Vagina (tissue), 2 donors: ENCODE data around the gene TTLL4. TPM values are rescaled to one million over a fixed set of nuclear protein-coding genes. Genes with fewer than 3 reads are reported as not detected.
"Not testable (repeated sequence)": the region's sequence is repeated elsewhere in the genome, so short reads cannot be mapped to it uniquely, and the experiment has no call there.

ENCODE experiments used
- DNase-seq, 2 donors: peaks; one replicate each; pipeline ENCODE4 v3.0.0-alpha.2; 2017; ENCODE audit errors: extremely low spot score in 2 of 2
- H3K27ac ChIP-seq: fragments of 200-600 bp; sonication (generic); one replicate; pipeline ENCODE4 v1.5.1; 2019
- H3K27me3 ChIP-seq: fragments of 200-600 bp; sonication (generic); one replicate; pipeline ENCODE4 v1.5.1; 2019
- H3K36me3 ChIP-seq, 2 donors: fragments of 200-600 bp; sonication (generic); one replicate each; pipeline ENCODE4 v1.5.1; 2017 to 2019
- H3K4me1 ChIP-seq: fragments of 200-600 bp; sonication (generic); one replicate; pipeline ENCODE4 v1.5.1; 2019
- H3K4me3 ChIP-seq, 2 donors: fragments of 200-600 bp; sonication (generic); 1 replicate in 1 of 2; 2 replicates in 1 of 2; pipeline ENCODE4 v1.5.1; 2016 to 2019
- H3K9me3 ChIP-seq: fragments of 200-600 bp; sonication (generic); one replicate; pipeline ENCODE4 v1.5.1; 2019
- POLR2A ChIP-seq, 2 donors: fragments of 450-650 bp; IDR thresholded peaks; one replicate each; pipeline ENCODE4 v1.6.1; 2017; ENCODE audit warnings: antibody characterized with exemption in 2 of 2, mild to moderate bottlenecking in 2 of 2, moderate library complexity in 2 of 2
- POLR2AphosphoS5 ChIP-seq, 2 donors: sonication (generic); formaldehyde crosslinking; IDR thresholded peaks; one replicate each; pipeline ENCODE4 v1.9.0; 2017; ENCODE audit warnings: antibody characterized with exemption in 2 of 2, mild to moderate bottlenecking in 2 of 2, low read depth in 1 of 2; ENCODE audit not compliant: insufficient read depth in 1 of 2
- intact Hi-C: fragments of 100-400 bp; cut with DNase I; formaldehyde crosslinking; loops from one replicate; pipeline ENCODE4 v1.15.1; 2023
- total RNA-seq: library from RNA; depleted of rRNA; stranded (reverse); fragments of >200 nt; gene quantifications from one replicate; pipeline ENCODE4 v1.2.3, GENCODE V29; 2016
- TF ChIP-seq, protein P1 (sequence below), 3 experiments: fragments of 450-650 bp in 2 of 3; fragments of 200-600 bp in 1 of 3; sonication (generic) in 1 of 3; IDR thresholded peaks; one replicate each; pipeline ENCODE4 v1.5.1; 2017 to 2019; ENCODE audit warnings: antibody characterized with exemption in 3 of 3, mild to moderate bottlenecking in 2 of 3, moderate library complexity in 2 of 3

Gene TTLL4
- total RNA-seq, 1 donor from 2014 or later: 23.3 TPM

DNA sequence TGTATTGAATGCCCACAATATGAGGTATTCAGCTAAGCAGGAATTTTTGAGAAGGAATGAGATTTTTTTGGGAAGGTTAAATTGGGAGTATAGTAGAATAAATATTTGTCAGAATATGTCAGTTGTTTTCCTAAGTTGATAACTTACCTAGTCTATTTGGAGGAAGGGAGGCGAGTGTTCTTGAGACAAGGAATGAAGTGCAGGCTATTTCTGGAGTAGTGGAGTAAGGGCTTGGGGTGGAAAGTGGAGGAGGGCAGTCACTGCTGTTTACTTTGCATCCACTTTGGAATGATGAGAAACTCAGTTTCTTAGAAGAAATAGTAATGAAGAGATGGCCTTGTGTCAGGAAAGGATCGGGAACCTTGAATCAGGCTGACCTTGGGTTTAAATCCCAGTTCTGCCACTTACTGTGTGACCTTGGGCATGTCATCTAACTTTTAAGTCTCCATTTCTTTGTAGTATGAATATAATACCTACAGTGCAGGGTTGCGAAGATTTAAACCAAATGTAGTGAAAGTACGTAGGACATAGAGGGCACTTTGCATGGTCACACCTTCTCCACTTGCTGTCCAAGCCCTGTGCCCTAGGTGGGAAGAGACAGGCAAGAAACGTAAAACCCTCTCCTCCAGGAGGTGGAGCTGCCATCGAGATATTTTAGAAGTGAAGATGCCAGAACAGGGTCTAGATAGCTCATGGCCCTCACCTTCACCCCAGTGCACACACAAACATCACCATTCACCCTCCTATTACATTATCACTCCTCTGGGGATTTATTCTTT, 46.2 kb downstream of the TTLL4 start:
- TF ChIP-seq POLR2AphosphoS5 (IDR thresholded peaks at IDR 0.05; ENCODE audit: insufficient read depth in 1 of 2, low read depth in 1 of 2) (no peak), POLR2A (IDR thresholded peaks at IDR 0.05) (no peak)
- TF ChIP-seq, protein P1, sequence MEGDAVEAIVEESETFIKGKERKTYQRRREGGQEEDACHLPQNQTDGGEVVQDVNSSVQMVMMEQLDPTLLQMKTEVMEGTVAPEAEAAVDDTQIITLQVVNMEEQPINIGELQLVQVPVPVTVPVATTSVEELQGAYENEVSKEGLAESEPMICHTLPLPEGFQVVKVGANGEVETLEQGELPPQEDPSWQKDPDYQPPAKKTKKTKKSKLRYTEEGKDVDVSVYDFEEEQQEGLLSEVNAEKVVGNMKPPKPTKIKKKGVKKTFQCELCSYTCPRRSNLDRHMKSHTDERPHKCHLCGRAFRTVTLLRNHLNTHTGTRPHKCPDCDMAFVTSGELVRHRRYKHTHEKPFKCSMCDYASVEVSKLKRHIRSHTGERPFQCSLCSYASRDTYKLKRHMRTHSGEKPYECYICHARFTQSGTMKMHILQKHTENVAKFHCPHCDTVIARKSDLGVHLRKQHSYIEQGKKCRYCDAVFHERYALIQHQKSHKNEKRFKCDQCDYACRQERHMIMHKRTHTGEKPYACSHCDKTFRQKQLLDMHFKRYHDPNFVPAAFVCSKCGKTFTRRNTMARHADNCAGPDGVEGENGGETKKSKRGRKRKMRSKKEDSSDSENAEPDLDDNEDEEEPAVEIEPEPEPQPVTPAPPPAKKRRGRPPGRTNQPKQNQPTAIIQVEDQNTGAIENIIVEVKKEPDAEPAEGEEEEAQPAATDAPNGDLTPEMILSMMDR (IDR thresholded peaks at IDR 0.05): no peak
- Histone ChIP-seq H3K27ac (no peak overlapping the region), H3K9me3 (no peaks in the 10 kb centered on the region), H3K4me3 (no peak overlapping the region), H3K27me3 (no peaks in the 10 kb centered on the region), H3K4me1 (no peaks in the 10 kb centered on the region), H3K36me3 (peaks cover 0 to 29% of the 10 kb centered on the region in 2 donors)
- intact Hi-C loops: no loop called here
- no peak for DNase-seq

DNA sequence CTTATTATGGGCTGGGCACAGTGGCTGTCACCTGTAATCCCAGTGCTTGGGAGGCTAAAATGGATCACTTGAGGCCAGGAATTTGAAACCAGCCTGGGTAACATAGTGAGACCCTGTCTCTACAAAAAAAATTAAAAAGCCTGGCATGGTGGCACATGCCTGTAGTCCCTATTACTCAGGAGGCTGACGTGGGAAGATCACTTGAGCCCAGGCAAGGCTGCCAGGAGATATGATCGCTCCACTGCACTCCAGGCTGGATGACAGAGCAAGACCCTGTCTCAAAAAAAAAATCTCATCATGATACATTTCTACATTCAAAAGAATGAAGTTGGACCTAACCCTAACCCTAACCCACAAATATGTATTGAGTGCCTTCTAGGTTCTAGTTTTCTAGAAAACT, 51.2 kb downstream of the TTLL4 start:
- H3K36me3 ChIP-seq: no peaks in the 10 kb centered on the region
- no peak for DNase-seq
- intact Hi-C loops: no loop called here
- H3K4me3 ChIP-seq: no peak overlapping the region
- H3K4me1 ChIP-seq: no peaks in the 10 kb centered on the region
- H3K9me3 ChIP-seq: no peaks in the 10 kb centered on the region
- no peaks in the 10 kb centered on the region for H3K27me3 ChIP-seq
- TF ChIP-seq POLR2AphosphoS5 (IDR thresholded peaks at IDR 0.05; ENCODE audit: insufficient read depth in 1 of 2, low read depth in 1 of 2) (no peak), POLR2A (IDR thresholded peaks at IDR 0.05) (no peak)
- TF ChIP-seq, protein P1 (IDR thresholded peaks at IDR 0.05): no peak
- H3K27ac ChIP-seq: no peak overlapping the region

DNA sequence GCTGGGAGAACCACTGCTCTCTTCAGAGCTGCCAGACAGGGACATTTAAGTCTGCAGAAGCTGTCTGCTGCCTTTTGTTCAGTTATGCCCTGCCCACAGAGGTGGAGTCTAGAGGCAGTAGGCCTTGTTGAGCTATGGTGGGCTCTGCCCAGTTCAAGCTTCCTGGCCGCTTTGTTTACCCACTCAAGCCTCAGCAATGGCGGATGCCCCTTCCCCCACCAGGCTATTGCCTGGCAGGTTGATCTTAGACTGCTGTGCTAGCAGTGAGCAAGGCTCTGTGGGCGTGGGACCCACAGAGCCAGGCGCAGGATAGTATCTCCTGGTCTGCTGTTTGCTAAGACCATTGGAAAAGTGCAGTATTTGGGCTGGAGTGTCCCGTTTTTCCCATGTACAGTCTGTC, 62.1 kb downstream of the TTLL4 start:
- H3K9me3 ChIP-seq, H3K4me1 ChIP-seq, DNase-seq, H3K4me3 ChIP-seq, H3K36me3 ChIP-seq, H3K27ac ChIP-seq, H3K27me3 ChIP-seq, intact Hi-C loops: not testable (repeated sequence)

DNA sequence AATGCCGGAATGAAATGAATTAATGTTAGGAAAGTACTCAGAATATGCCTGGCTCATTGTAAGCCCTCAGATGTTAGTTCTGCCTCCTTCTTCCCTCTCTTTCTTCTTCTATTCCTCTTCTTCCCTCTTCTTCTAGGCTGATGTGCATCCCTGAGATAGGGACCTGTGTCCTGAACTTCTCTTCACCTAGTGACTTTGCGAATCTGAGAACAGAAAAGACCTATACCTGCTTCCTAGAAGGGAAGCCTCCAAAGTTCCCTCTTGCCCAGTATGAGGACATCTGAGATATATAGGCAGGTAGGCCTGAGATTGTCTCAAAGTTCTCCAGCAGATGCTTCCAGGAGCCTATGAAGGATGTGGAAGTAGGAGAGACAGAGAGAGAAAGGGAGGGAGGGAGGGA, 63.2 kb downstream of the TTLL4 start:
- Histone ChIP-seq H3K9me3 (no peaks in the 10 kb centered on the region), H3K27ac (no peak overlapping the region), H3K4me1 (no peaks in the 10 kb centered on the region), H3K27me3 (no peaks in the 10 kb centered on the region), H3K36me3 (no peaks in the 10 kb centered on the region), H3K4me3 (no peak overlapping the region)
- no peak for DNase-seq
- intact Hi-C loops: no loop called here
- no peak for TF ChIP-seq POLR2AphosphoS5 (IDR thresholded peaks at IDR 0.05; ENCODE audit: insufficient read depth in 1 of 2, low read depth in 1 of 2)
- no peak for TF ChIP-seq POLR2A (IDR thresholded peaks at IDR 0.05)
- TF ChIP-seq, protein P1 (IDR thresholded peaks at IDR 0.05): no peak

DNA sequence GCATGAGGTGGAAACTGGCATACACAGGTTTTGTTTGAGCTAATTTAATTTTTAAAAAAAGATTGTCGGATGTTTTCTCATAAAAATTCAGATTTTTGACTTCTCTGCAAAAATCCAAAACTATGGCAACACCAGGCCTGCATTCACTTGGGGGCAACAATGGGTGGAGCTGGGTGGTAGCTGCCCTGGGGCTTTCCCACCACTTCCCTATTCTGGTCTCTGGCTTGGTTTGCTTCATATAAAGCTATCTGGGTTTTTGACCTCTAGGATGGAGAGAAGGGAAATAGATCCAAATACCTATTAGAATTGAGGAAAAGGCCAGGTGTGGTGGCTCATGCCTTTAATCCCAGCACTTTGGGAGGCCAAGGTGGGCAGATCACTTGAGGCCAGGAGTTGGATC, 65.9 kb downstream of the TTLL4 start:
- intact Hi-C loops: no loop called here
- no peak for TF ChIP-seq POLR2AphosphoS5 (IDR thresholded peaks at IDR 0.05; ENCODE audit: insufficient read depth in 1 of 2, low read depth in 1 of 2)

DNA sequence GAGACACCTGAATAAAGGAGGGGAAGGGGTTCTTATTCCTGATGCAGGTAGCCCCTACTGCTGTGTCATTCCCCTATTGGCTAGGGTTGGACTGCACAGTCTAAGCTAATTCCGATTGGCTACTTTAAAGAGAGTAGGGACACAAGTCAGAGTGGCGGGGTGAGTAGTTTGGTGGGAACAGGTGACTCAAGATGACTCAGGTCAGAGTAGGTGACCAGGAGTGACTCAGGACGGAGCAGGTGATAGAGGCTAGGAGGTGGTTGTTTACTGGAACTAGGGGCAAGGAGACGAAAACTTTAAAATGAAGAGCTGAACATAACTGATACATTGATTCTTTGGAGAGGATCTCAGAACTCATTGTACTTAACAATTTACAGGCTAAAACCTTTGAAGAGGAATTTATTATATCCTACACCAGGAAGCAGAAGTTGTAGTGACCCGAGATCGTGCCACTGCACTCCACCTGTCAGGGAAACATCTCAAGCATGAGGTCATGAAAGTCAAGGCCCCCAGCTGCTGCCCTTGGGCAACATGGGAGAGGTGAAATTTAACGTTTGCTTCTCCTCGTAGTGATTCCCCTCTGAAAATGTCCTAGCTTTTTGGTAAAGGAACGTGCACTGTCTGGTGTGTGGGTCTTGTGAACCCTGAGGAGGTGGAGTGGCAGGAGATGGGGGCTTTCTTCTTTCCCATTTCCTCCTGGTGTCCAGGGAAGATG, 66.8 kb downstream of the TTLL4 start:
- TF ChIP-seq, protein P1 (IDR thresholded peaks at IDR 0.05): no peak
- TF ChIP-seq POLR2AphosphoS5 (IDR thresholded peaks at IDR 0.05; ENCODE audit: insufficient read depth in 1 of 2, low read depth in 1 of 2) (no peak), POLR2A (IDR thresholded peaks at IDR 0.05) (no peak)
- Histone ChIP-seq H3K27me3 (no peaks in the 10 kb centered on the region), H3K9me3 (no peaks in the 10 kb centered on the region), H3K4me3 (no peak overlapping the region), H3K27ac (no peak overlapping the region), H3K4me1 (peaks cover 20% of the 10 kb centered on the region), H3K36me3 (no peaks in the 10 kb centered on the region)
- DNase-seq: no peak
- intact Hi-C loops: no loop called here

More for the DNA sequence above, 65.9 kb downstream of the TTLL4 start:
- Histone ChIP-seq H3K27me3 (no peaks in the 10 kb centered on the region), H3K4me3 (no peak overlapping the region), H3K27ac (no peak overlapping the region), H3K9me3 (no peaks in the 10 kb centered on the region), H3K36me3 (no peaks in the 10 kb centered on the region), H3K4me1 (peaks cover 11% of the 10 kb centered on the region)
- DNase-seq: no peak
